CD8-positive, alpha-beta memory T cell (primary cell): Measurements from ENCODE around the gene KRCC1. TPM values are rescaled to one million over a fixed set of nuclear protein-coding genes. Genes with fewer than 3 reads are reported as not detected.

Experiments
- CTCF ChIA-PET: fragments of 350-600 bp; sonication (Branson Sonifier 250); formaldehyde crosslinking; loops from one replicate; lab custom pipeline; 2021; ENCODE audit warnings: antibody characterized with exemption; lab: Charles Lee
- POLR2A ChIA-PET: fragments of 350-600 bp; sonication (Branson Sonifier 250); formaldehyde crosslinking; loops from one replicate; lab custom pipeline; 2021; ENCODE audit warnings: antibody characterized with exemption; lab: Charles Lee
- DNase-seq, 5 donors: peaks; one replicate each; pipeline versions ENCODE4 v3.0.0 to v3.0.0-alpha.2; 2020 to 2022; ENCODE audit warnings: mixed read lengths in 1 of 5
- H3K27ac ChIP-seq: one replicate; pipeline ENCODE4 v1.7.0; 2013; ENCODE audit warnings: low read depth, mild to moderate bottlenecking, low read length, moderate library complexity
- H3K27me3 ChIP-seq: 2 replicates; pipeline ENCODE4 v1.7.0; 2013; ENCODE audit warnings: low read length, mild to moderate bottlenecking; ENCODE audit not compliant: insufficient read depth, poor library complexity, severe bottlenecking
- H3K36me3 ChIP-seq: 2 replicates; pipeline ENCODE4 v1.7.0; 2013; ENCODE audit warnings: mild to moderate bottlenecking, low read length, moderate library complexity; ENCODE audit not compliant: insufficient read depth
- H3K4me1 ChIP-seq: 2 replicates; pipeline ENCODE4 v1.7.0; 2013; ENCODE audit warnings: mild to moderate bottlenecking, low read length, moderate library complexity; ENCODE audit not compliant: insufficient read depth
- H3K4me3 ChIP-seq: 2 replicates; pipeline ENCODE4 v1.7.0; 2013; ENCODE audit warnings: mild to moderate bottlenecking, low read length
- H3K9me3 ChIP-seq: 2 replicates; pipeline ENCODE4 v1.7.0; 2013; ENCODE audit warnings: mild to moderate bottlenecking, low read length
- H3K27ac Mint-ChIP-seq, 8 donors: one replicate each; pipeline ENCODE4 v1.8.0; 2020 to 2021; ENCODE audit warnings: mixed read lengths in 8 of 8, mild to moderate bottlenecking in 6 of 8, inconsistent platforms in 3 of 8, moderate library complexity in 3 of 8
- H3K27me3 Mint-ChIP-seq, 2 donors: one replicate each; pipeline ENCODE4 v1.8.0; 2020 to 2021; ENCODE audit warnings: mixed read lengths in 2 of 2, mild to moderate bottlenecking in 1 of 2, moderate library complexity in 1 of 2
- H3K36me3 Mint-ChIP-seq, 3 donors: one replicate each; pipeline ENCODE4 v1.8.0; 2020 to 2021; ENCODE audit warnings: mixed read lengths in 3 of 3, inconsistent platforms in 1 of 3, mild to moderate bottlenecking in 1 of 3
- H3K4me1 Mint-ChIP-seq, 3 donors: one replicate each; pipeline ENCODE4 v1.8.0; 2020 to 2021; ENCODE audit warnings: mixed read lengths in 3 of 3, inconsistent platforms in 1 of 3, mild to moderate bottlenecking in 1 of 3
- H3K4me3 Mint-ChIP-seq, 7 donors: one replicate each; pipeline ENCODE4 v1.8.0; 2020 to 2021; ENCODE audit warnings: mixed read lengths in 7 of 7, mild to moderate bottlenecking in 6 of 7, moderate library complexity in 4 of 7, inconsistent platforms in 2 of 7
- H3K9me3 Mint-ChIP-seq, 5 donors: one replicate each; pipeline ENCODE4 v1.8.0; 2020 to 2022; ENCODE audit warnings: mixed read lengths in 5 of 5, mild to moderate bottlenecking in 3 of 5, moderate library complexity in 2 of 5, inconsistent platforms in 1 of 5
- polyA plus RNA-seq: library from polyadenylated mRNA; unstranded; fragments of 300-500 nt; fragmentation: Illumina TruSeq; gene quantifications from one replicate; pipeline ENCODE4 v1.2.3, GENCODE V29; 2021
- total RNA-seq, 2 experiments: library from RNA; stranded (reverse); gene quantifications; one replicate each; pipeline ENCODE4 v1.2.3, GENCODE V29; 2021

KRCC1 gene
- total and polyA plus RNA-seq, 3 experiments from 2014 or later, result 14.1 to 41.3 (median 14.8) TPM

DNA sequence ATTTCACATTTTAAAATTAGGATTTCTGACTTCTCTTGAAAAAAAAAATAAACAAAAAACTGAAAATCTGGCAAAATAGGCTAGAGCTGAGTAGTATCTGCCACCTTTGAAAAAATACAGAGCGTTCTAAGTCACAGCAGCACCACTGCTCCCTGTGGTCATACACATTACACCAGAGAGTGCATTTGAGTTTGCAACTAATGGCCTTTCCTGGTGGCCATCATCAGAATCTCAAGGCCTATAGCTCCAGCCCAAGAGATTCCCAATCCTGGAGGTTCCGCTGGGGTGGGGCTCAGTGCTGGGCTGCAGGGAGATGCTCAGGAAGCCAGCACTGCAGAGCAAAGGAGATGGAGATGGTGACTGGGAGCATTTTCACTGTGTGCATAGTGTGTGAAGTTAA lies 29.5 kb upstream of the KRCC1 start:
- Histone ChIP-seq H3K4me1 (peaks cover 3% of the 10 kb centered on the region), H3K36me3 (no peaks in the 10 kb centered on the region), H3K27me3 (no peaks in the 10 kb centered on the region), H3K9me3 (no peaks in the 10 kb centered on the region), H3K4me3 (no peak overlapping the region), H3K27ac (no peak overlapping the region)
- no peak overlapping the region for H3K27ac Mint-ChIP-seq
- no peak overlapping the region for H3K4me3 Mint-ChIP-seq
- no peaks in the 10 kb centered on the region for H3K36me3 Mint-ChIP-seq
- peaks cover under 1 to 4% (median 3%) of the 10 kb centered on the region in 3 donors for H3K4me1 Mint-ChIP-seq
- no peaks in the 10 kb centered on the region for H3K9me3 Mint-ChIP-seq
- ChIA-PET CTCF (no interaction called here), POLR2A (no interaction called here)
- no peak for DNase-seq
- peaks cover 0 to 11% of the 10 kb centered on the region in 2 donors for H3K27me3 Mint-ChIP-seq

DNA sequence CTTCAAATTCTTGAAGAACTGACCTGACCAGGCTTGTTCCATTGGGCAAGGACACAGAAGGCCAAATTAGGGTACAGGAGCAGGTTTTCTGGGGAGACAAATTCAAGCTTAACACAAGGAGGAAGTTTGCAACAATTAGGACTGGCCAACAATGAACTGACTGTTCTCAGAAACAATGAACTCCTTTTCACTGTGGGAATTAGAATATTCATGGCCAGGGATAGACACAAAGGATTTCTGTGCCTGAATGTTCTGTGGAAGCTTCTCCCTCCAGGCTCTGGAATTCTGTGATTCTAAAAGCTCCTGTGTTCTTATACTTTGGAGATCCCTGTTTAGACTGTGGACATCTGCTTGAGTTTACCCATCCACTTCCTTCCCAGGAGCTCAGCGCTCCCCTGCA lies 27.2 kb upstream of the KRCC1 start:
- Histone ChIP-seq H3K27ac (no peak overlapping the region), H3K4me3 (no peak overlapping the region), H3K27me3 (no peaks in the 10 kb centered on the region), H3K4me1 (no peaks in the 10 kb centered on the region), H3K9me3 (no peaks in the 10 kb centered on the region), H3K36me3 (no peaks in the 10 kb centered on the region)
- Mint-ChIP-seq H3K4me1 (no peaks in the 10 kb centered on the region), H3K4me3 (no peak overlapping the region), H3K27ac (no peak overlapping the region), H3K27me3 (peaks cover 3 to 14% of the 10 kb centered on the region in 2 donors), H3K36me3 (no peaks in the 10 kb centered on the region), H3K9me3 (no peaks in the 10 kb centered on the region)
- DNase-seq, result no peak
- POLR2A ChIA-PET, result no interaction called here
- CTCF ChIA-PET, result no interaction called here

DNA sequence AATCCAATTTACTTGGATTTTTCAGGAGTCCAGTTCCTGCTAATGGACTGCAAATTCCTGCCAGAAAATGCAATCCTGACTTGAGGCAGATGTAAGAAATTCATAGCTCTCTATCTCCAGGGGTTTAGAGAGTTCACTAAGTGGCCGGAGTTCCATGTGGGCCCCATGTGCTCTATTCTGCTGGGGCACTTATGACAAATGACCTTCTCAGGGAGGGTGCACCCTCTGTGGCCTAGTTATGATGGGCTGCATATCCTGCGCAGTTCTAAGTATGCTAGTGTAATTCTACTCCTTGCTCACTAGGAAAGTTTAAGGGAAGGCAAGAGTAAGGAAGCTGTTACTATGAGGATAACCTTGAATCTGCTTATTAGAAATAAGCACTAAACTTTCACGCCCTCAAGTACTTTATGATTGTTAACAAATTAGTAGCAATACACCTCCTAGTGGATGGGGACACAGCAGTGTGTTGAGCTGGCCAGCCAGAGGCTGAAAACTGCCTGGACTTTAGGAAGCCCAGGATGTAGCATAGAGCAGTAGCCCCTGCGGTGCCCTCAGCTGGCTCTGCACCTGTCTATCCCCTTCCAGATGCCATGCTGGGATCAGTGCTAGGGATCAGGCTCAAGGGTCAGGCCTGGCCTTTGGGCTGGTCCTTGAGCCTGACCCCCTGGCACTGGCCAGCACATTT lies 26.5 kb upstream of the KRCC1 start:
- POLR2A ChIA-PET, result no interaction called here
- no peak for DNase-seq
- no peak overlapping the region for H3K27ac Mint-ChIP-seq
- peaks cover 3 to 17% of the 10 kb centered on the region in 2 donors for H3K27me3 Mint-ChIP-seq
- Histone ChIP-seq H3K27me3 (no peaks in the 10 kb centered on the region), H3K4me1 (no peaks in the 10 kb centered on the region), H3K9me3 (no peaks in the 10 kb centered on the region), H3K36me3 (no peaks in the 10 kb centered on the region), H3K4me3 (no peak overlapping the region), H3K27ac (no peak overlapping the region)
- CTCF ChIA-PET, result no interaction called here
- H3K4me1 Mint-ChIP-seq, result no peaks in the 10 kb centered on the region
- no peaks in the 10 kb centered on the region for H3K9me3 Mint-ChIP-seq
- no peaks in the 10 kb centered on the region for H3K36me3 Mint-ChIP-seq
- H3K4me3 Mint-ChIP-seq, result no peak overlapping the region

DNA sequence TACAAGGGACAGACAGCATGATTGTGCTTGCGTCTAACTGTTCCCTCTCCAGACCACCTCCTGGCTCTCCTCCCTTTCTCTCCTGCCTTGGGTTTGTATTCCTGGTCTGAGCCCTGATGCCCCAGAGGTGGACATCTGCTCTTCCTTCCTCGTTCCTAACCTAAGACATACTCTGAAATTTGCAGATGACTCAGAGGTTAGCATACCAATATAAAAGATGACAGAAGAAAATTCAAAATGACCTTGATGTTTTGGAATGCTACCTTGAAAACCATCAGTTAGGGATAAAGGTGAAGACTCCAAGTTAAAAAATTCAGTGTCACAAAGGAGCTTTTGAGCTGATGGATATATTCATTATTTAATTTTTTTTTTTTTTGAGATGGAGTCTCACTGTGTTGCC lies 25.0 kb upstream of the KRCC1 start:
- Mint-ChIP-seq H3K4me1 (no peaks in the 10 kb centered on the region), H3K36me3 (no peaks in the 10 kb centered on the region), H3K27me3 (peaks cover 3 to 21% of the 10 kb centered on the region in 2 donors), H3K27ac (no peak overlapping the region), H3K4me3 (no peak overlapping the region), H3K9me3 (no peaks in the 10 kb centered on the region)
- Histone ChIP-seq H3K9me3 (no peaks in the 10 kb centered on the region), H3K4me3 (no peak overlapping the region), H3K27ac (no peak overlapping the region), H3K36me3 (no peaks in the 10 kb centered on the region), H3K4me1 (no peaks in the 10 kb centered on the region), H3K27me3 (no peaks in the 10 kb centered on the region)
- CTCF ChIA-PET, result no interaction called here
- POLR2A ChIA-PET, result no interaction called here
- no peak for DNase-seq

DNA sequence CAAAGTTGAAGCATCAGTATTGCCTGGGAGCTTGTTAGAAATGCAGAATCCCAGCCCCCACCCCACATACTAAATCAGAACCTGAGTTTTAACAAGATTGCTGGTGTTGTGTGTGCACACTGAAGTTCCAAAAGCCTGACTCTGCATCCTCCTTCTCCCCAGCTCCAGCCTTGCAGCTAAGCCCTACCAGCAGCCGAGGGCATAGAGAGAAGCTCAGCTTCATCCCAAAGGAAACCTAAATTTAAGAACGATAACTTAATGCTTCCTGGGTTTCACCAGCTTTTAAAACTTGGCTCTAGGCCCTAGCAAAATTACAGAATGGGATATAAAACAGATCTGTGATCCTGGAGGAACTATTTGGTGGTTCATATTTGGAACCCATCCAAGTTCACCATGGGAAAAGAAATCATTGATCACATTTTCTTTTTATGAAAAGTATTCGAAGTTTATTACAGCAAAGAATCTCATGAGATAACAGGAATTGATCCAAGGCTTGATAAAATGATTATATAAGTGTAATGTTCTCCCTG lies 23.1 kb upstream of the KRCC1 start:
- no peaks in the 10 kb centered on the region for H3K36me3 ChIP-seq
- H3K4me1 ChIP-seq, result no peaks in the 10 kb centered on the region
- CTCF ChIA-PET, result interaction anchor here (0.6 to 1.8 kb wide), 2 partner anchors 18 to 1515 kb away, joined by 3 to 8 read pairs; no protein-coding TSS in a partner anchor
- Mint-ChIP-seq H3K4me3 (no peak overlapping the region), H3K36me3 (no peaks in the 10 kb centered on the region), H3K27me3 (peaks cover 3 to 27% of the 10 kb centered on the region in 2 donors), H3K4me1 (no peaks in the 10 kb centered on the region), H3K27ac (no peak overlapping the region), H3K9me3 (no peaks in the 10 kb centered on the region)
- no peak overlapping the region for H3K27ac ChIP-seq
- H3K27me3 ChIP-seq, result no peaks in the 10 kb centered on the region
- POLR2A ChIA-PET, result no interaction called here
- H3K4me3 ChIP-seq, result no peak overlapping the region
- H3K9me3 ChIP-seq, result no peaks in the 10 kb centered on the region
- no peak for DNase-seq

DNA sequence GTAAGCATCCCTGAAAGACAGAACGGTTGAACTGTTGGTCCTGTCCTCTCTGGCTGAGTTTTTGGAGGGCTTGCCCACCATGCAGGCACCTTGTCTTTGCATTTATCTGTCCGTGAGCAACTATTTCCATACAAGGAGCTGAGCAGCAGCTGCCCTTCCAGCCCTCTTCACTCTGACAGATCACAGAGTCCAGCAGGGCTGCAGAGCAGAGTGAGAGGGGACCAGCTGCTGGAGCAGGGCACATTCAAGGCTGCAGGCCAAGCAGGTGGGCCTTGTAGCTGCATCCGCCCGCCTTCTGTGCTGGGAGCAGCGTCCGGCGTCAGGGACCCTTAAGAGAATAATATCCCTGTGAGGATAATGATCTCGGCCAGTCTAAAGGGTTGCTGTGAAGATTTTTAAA lies 21.5 kb upstream of the KRCC1 start:
- ChIA-PET POLR2A (interaction anchor here (0.7 kb wide), 1 partner anchor 1720 kb away, joined by 5 read pairs; no protein-coding TSS in a partner anchor), CTCF (no interaction called here)
- Mint-ChIP-seq H3K36me3 (peaks cover 0 to 3% (median 0%) of the 10 kb centered on the region in 3 donors), H3K4me1 (no peaks in the 10 kb centered on the region), H3K4me3 (no peak overlapping the region), H3K27ac (no peak overlapping the region), H3K9me3 (no peaks in the 10 kb centered on the region), H3K27me3 (peaks cover 3 to 21% of the 10 kb centered on the region in 2 donors)
- Histone ChIP-seq H3K9me3 (no peaks in the 10 kb centered on the region), H3K4me1 (no peaks in the 10 kb centered on the region), H3K27me3 (no peaks in the 10 kb centered on the region), H3K4me3 (no peak overlapping the region), H3K36me3 (no peaks in the 10 kb centered on the region), H3K27ac (no peak overlapping the region)
- no peak for DNase-seq

DNA sequence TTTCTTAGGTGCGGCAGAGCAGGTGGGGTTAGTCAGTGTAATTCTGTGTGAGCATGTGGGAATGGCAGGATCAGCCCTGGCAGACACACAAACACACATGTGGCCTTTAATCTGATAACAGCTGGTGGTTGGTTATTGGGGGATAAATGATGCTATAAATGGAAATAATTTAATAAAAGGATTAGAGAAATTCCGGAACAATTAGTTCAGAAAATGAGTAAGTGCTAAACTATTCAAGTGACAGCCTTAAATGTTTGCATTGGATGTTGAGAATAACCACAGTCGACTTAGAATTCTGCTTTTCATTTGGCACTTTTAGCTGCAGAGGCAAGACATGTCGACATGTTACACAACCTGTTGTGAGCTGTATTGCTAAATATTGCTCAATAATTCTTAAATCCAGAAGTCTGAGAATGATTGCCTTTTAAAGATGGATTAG lies 19.3 kb upstream of the KRCC1 start:
- POLR2A ChIA-PET, result interaction anchor here (0.6 kb wide), 1 partner anchor 100 kb away, joined by 3 read pairs; no protein-coding TSS in a partner anchor

DNA sequence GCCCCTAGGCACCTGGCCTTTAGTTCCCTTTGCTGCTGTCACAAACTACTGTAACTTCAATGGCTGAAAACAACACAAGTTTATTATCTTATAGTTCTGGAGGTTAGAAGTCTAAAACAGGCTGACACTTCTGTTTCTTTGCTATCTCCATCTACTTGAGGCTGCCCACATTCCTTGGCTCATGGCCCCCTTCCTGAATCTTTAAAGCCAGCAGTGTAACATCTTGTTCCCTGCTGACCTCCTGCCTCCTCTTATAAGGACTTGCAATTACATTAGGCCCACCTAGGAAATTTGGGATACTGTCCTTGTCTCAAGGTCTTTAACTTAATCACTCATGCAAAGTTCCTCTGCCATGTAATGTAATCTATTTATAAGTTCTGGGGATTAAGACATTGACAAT lies 18.6 kb upstream of the KRCC1 start:
- ChIA-PET CTCF (interaction anchor here (1.5 kb wide), 1 partner anchor 13 kb away, joined by 4 read pairs; no protein-coding TSS in a partner anchor), POLR2A (no interaction called here)
- H3K4me3 ChIP-seq, result no peak overlapping the region
- Mint-ChIP-seq H3K4me1 (no peaks in the 10 kb centered on the region), H3K27me3 (peaks cover 3 to 18% of the 10 kb centered on the region in 2 donors), H3K36me3 (peaks cover 0 to 3% (median 0%) of the 10 kb centered on the region in 3 donors), H3K9me3 (no peaks in the 10 kb centered on the region), H3K27ac (no peak overlapping the region), H3K4me3 (no peak overlapping the region)
- no peak for DNase-seq
- H3K27me3 ChIP-seq, result no peaks in the 10 kb centered on the region
- H3K27ac ChIP-seq, result no peak overlapping the region
- no peaks in the 10 kb centered on the region for H3K4me1 ChIP-seq
- H3K9me3 ChIP-seq, result no peaks in the 10 kb centered on the region
- no peaks in the 10 kb centered on the region for H3K36me3 ChIP-seq

More for the DNA sequence above, 19.3 kb upstream of the KRCC1 start:
- H3K9me3 ChIP-seq, result no peaks in the 10 kb centered on the region
- Mint-ChIP-seq H3K36me3 (peaks cover 0 to 3% (median 0%) of the 10 kb centered on the region in 3 donors), H3K27ac (no peak overlapping the region), H3K4me3 (no peak overlapping the region), H3K27me3 (peaks cover 3 to 17% of the 10 kb centered on the region in 2 donors), H3K4me1 (no peaks in the 10 kb centered on the region), H3K9me3 (no peaks in the 10 kb centered on the region)
- no peaks in the 10 kb centered on the region for H3K4me1 ChIP-seq
- no peak for DNase-seq
- H3K27me3 ChIP-seq, result no peaks in the 10 kb centered on the region
- no peak overlapping the region for H3K4me3 ChIP-seq
- H3K27ac ChIP-seq, result no peak overlapping the region
- H3K36me3 ChIP-seq, result no peaks in the 10 kb centered on the region
- CTCF ChIA-PET, result interaction anchor here (1.5 kb wide), 1 partner anchor 14 kb away, joined by 4 read pairs; no protein-coding TSS in a partner anchor
